Activated CD8-positive, alpha-beta memory T cell treated with anti-CD3 and anti-CD28 coated beads for 1 hour (primary cell): ENCODE results near the gene PLOD1.
"Not testable (repeated sequence)": the region's sequence is repeated elsewhere in the genome, so short reads cannot be mapped to it uniquely, and the experiment has no call there.

Experiments
- DNase-seq, 2 donors: peaks; one replicate each; pipeline ENCODE4 v3.0.0-alpha.2; 2020; ENCODE audit warnings: low read depth in 1 of 2; ENCODE audit errors: extremely low read depth in 1 of 2

PLOD1 gene

GRCh38 chr1:12001996-12002493 is 67.5 kb downstream of the PLOD1 start:
- no peak for DNase-seq

GRCh38 chr1:12003762-12004161 is 69.2 kb downstream of the PLOD1 start:
- no peak for DNase-seq

GRCh38 chr1:12005488-12006166 is 71.1 kb downstream of the PLOD1 start:
- no peak for DNase-seq

- DNase-seq: no peak
Measured at GRCh38 chr1:12006167-12006921, 71.8 kb downstream of the PLOD1 start.

GRCh38 chr1:12007204-12007603 is 72.7 kb downstream of the PLOD1 start:
- no peak for DNase-seq

- DNase-seq: not testable (repeated sequence)
Measured at GRCh38 chr1:12008355-12008754, 73.8 kb downstream of the PLOD1 start.

GRCh38 chr1:12009318-12009947 is 74.9 kb downstream of the PLOD1 start:
- DNase-seq: no peak

GRCh38 chr1:12010746-12011570 is 76.4 kb downstream of the PLOD1 start:
- no peak for DNase-seq

GRCh38 chr1:12011998-12012397 is 77.5 kb downstream of the PLOD1 start:
- no peak for DNase-seq

- DNase-seq: no peak
Measured at GRCh38 chr1:12012560-12013316, 78.2 kb downstream of the PLOD1 start.

GRCh38 chr1:12014141-12014991 is 79.8 kb downstream of the PLOD1 start:
- no peak for DNase-seq

- no peak for DNase-seq
Measured at GRCh38 chr1:12015001-12015491, 80.5 kb downstream of the PLOD1 start.

GRCh38 chr1:12015499-12015898 is 81.0 kb downstream of the PLOD1 start:
- no peak for DNase-seq

- DNase-seq: no peak
Measured at GRCh38 chr1:12016182-12016581, 81.7 kb downstream of the PLOD1 start.

GRCh38 chr1:12019858-12020509 is 85.5 kb downstream of the PLOD1 start:
- DNase-seq: no peak

GRCh38 chr1:12021616-12022015 is 87.1 kb downstream of the PLOD1 start:
- DNase-seq: no peak

- DNase-seq: no peak
Measured at GRCh38 chr1:12022036-12022435, 87.5 kb downstream of the PLOD1 start.
